ENCODE data around the gene ZNF580. TPM values are rescaled to one million over a fixed set of nuclear protein-coding genes. Genes with fewer than 3 reads are reported as not detected.

Gene ZNF580
- total and polyA plus RNA-seq, 2 of the 13 experiments (the other 11 are each of a cell fraction or from before 2014, with no cell fraction given) = 4.4 to 6.0 TPM

GRCh38 chr19:55643003-55643886 lies 2.4 kb downstream of the ZNF580 start, which contains the start of gene ZNF581 (continued):
- TF ChIP-seq, protein P1, sequence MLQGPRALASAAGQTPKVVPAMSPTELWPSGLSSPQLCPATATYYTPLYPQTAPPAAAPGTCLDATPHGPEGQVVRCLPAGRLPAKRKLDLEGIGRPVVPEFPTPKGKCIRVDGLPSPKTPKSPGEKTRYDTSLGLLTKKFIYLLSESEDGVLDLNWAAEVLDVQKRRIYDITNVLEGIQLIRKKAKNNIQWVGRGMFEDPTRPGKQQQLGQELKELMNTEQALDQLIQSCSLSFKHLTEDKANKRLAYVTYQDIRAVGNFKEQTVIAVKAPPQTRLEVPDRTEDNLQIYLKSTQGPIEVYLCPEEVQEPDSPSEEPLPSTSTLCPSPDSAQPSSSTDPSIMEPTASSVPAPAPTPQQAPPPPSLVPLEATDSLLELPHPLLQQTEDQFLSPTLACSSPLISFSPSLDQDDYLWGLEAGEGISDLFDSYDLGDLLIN (CRISPR knock-in tag; IDR thresholded peaks at IDR 0.05; ENCODE audit: borderline replicate concordance) = no peak
- peak; percentile 20; the same call in 1 of the 2 replicates for TF ChIP-seq PPARG (CRISPR knock-in tag; conservative IDR thresholded peaks at IDR 0.05)
- 0 out of 2 replicates have a peak, but pooled peaks have one; percentile 25 for TF ChIP-seq ZNF230 (CRISPR knock-in tag; IDR thresholded peaks at IDR 0.05)
- TF ChIP-seq, protein P2, sequence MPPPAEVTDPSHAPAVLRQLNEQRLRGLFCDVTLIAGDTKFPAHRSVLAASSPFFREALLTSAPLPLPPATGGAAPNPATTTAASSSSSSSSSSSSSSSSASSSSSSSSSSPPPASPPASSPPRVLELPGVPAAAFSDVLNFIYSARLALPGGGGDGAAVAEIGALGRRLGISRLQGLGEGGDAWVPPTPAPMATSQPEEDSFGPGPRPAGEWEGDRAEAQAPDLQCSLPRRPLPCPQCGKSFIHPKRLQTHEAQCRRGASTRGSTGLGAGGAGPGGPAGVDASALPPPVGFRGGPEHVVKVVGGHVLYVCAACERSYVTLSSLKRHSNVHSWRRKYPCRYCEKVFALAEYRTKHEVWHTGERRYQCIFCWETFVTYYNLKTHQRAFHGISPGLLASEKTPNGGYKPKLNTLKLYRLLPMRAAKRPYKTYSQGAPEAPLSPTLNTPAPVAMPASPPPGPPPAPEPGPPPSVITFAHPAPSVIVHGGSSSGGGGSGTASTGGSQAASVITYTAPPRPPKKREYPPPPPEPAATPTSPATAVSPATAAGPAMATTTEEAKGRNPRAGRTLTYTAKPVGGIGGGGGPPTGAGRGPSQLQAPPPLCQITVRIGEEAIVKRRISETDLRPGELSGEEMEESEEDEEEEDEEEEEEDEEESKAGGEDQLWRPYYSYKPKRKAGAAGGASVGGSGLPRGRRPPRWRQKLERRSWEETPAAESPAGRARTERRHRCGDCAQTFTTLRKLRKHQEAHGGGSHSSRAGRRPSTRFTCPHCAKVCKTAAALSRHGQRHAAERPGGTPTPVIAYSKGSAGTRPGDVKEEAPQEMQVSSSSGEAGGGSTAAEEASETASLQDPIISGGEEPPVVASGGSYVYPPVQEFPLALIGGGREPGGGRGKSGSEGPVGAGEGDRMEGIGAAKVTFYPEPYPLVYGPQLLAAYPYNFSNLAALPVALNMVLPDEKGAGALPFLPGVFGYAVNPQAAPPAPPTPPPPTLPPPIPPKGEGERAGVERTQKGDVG (CRISPR knock-in tag; IDR thresholded peaks at IDR 0.05; ENCODE audit: borderline replicate concordance) = 0 out of 2 replicates have a peak, but pooled peaks have one; percentile 44
- TF ChIP-seq ZSCAN21 (CRISPR knock-in tag; IDR thresholded peaks at IDR 0.05; ENCODE audit: borderline replicate concordance) = 0 out of 2 replicates have a peak, but pooled peaks have one; percentile 46
- TF ChIP-seq KDM4B (CRISPR knock-in tag; IDR thresholded peaks at IDR 0.05) = no peak
- TF ChIP-seq NFIC (IDR thresholded peaks at IDR 0.05; ENCODE audit: low read length) = no peak
- peak; percentile 61; the same call in 1 of the 2 replicates for TF ChIP-seq ZSCAN29 (CRISPR knock-in tag; conservative IDR thresholded peaks at IDR 0.05)
- no peak for TF ChIP-seq ZNF337 (CRISPR knock-in tag; IDR thresholded peaks at IDR 0.05; ENCODE audit: borderline replicate concordance, low read depth)
- no peak for TF ChIP-seq NFE2L2 (IDR thresholded peaks at IDR 0.05; ENCODE audit: low read length)
- TF ChIP-seq ZNF446 (CRISPR knock-in tag; IDR thresholded peaks at IDR 0.05) = 0 out of 2 replicates have a peak, but pooled peaks have one; percentile 49
- no peak; the same call in 1 of the 2 replicates for TF ChIP-seq ZNF280B (CRISPR knock-in tag; IDR thresholded peaks at IDR 0.05; ENCODE audit: borderline replicate concordance)
- TF ChIP-seq SALL2 (CRISPR knock-in tag; IDR thresholded peaks at IDR 0.05) = peak; percentile 9
- TF ChIP-seq ZKSCAN1 (IDR thresholded peaks at IDR 0.05; ENCODE audit: low read length) = no peak
- TF ChIP-seq PATZ1 (CRISPR knock-in tag; IDR thresholded peaks at IDR 0.05) = peak; percentile 92
- TF ChIP-seq, protein P3, sequence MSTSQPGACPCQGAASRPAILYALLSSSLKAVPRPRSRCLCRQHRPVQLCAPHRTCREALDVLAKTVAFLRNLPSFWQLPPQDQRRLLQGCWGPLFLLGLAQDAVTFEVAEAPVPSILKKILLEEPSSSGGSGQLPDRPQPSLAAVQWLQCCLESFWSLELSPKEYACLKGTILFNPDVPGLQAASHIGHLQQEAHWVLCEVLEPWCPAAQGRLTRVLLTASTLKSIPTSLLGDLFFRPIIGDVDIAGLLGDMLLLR (CRISPR knock-in tag; IDR thresholded peaks at IDR 0.05) = no peak; the same call in 1 of the 2 replicates
- peak; percentile 96 for TF ChIP-seq KDM2A (CRISPR knock-in tag; IDR thresholded peaks at IDR 0.05; ENCODE audit: borderline replicate concordance, low read depth)
- TF ChIP-seq TEAD2 (CRISPR knock-in tag; IDR thresholded peaks at IDR 0.05) = no peak
